ENCODE measurements around the gene SPTSSA.
"Not testable (repeated sequence)": the region's sequence is repeated elsewhere in the genome, so short reads cannot be mapped to it uniquely, and the experiment has no call there.

Gene SPTSSA

GRCh38 chr14:34426313-34427295, 35.4 kb downstream of the SPTSSA start:
- no peak for DNase-seq (ENCODE audit: low read depth, low spot score)

GRCh38 chr14:34425095-34425851, 36.8 kb downstream of the SPTSSA start:
- DNase-seq (ENCODE audit: low read depth, low spot score), result no peak

GRCh38 chr14:34424488-34424887, 37.6 kb downstream of the SPTSSA start:
- DNase-seq (ENCODE audit: low read depth, low spot score), result no peak

GRCh38 chr14:34423445-34423844, 38.6 kb downstream of the SPTSSA start:
- no peak for DNase-seq (ENCODE audit: low read depth, low spot score)

GRCh38 chr14:34420547-34421150, 41.4 kb downstream of the SPTSSA start:
- DNase-seq (ENCODE audit: low read depth, low spot score), result no peak

- no peak for DNase-seq (ENCODE audit: low read depth, low spot score)
These were observed 52.3 kb downstream of the SPTSSA start for GRCh38 chr14:34409721-34410120.

DNA sequence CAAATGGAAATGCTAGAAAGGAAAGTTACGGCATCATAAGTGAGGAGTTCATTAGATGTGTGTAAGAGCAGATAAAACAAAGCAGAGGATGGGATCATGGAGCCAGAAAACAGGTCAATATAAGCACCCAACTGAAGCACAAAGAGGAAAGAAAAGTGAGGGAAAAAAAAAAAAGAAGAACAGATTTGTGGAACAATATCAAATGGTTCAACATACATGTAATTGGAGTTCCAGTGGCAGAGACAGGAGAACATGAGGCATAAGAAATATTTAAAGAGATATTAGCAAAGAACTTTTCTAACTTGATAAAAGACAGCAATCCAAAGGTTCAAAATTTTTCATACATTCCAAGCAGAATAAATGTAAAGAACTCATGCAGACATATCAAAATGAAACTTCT, 54.1 kb downstream of the SPTSSA start:
- DNase-seq (ENCODE audit: low read depth, low spot score), result no peak

DNA sequence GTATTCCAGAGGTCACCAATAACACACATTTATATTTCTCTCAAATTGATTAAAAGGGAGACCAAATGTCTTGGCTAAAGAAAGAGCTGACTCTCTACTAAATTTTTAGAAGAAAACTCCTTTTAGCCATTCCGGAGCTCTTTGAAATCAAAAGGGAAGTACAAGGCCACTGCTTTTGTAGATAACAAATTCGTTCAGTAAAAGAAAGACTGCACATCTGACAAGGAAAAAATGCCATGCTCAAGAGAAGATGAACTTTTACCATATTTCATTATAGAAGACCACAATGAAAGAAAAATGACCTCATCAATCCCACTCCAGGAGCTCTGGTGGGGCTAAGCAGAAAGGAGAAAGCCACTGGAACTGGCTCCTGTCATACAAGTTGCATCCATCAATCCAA, 57.6 kb downstream of the SPTSSA start:
- no peak for DNase-seq (ENCODE audit: low read depth, low spot score)

DNA sequence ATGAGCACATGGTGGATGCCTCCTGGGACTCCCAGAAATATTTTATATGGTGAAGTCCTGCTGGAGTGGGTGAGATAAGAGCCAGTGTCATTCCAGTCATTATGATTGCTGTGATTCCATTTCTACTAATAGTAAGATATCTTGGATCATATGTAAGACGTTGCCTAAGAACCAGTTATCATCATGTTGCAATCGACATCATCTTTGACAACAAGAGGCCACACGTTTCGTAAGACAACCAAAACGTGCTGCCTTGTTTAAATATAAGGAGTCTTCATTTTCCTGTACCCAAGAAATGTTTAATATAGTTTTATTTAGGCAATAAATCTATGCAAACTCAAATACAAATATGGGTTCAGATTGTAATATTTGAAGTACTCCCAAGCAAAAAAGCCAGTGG, 58.4 kb downstream of the SPTSSA start:
- DNase-seq (ENCODE audit: low read depth, low spot score), result no peak

- DNase-seq (ENCODE audit: low read depth, low spot score), result no peak
These were observed 64.0 kb downstream of the SPTSSA start for GRCh38 chr14:34398024-34398423.

GRCh38 chr14:34387974-34388516, 74.0 kb downstream of the SPTSSA start:
- DNase-seq (ENCODE audit: low read depth, low spot score), result no peak

GRCh38 chr14:34386865-34387485, 75.1 kb downstream of the SPTSSA start:
- DNase-seq (ENCODE audit: low read depth, low spot score), result no peak

- not testable (repeated sequence) for DNase-seq (ENCODE audit: low read depth, low spot score)
These were observed 76.2 kb downstream of the SPTSSA start for GRCh38 chr14:34385881-34386280.

GRCh38 chr14:34383839-34384238, 78.2 kb downstream of the SPTSSA start:
- no peak for DNase-seq (ENCODE audit: low read depth, low spot score)

All from smooth muscle cell of the brain vasculature (primary cell).